Upper lobe of left lung (tissue), 6 donors: ENCODE results near the gene SNX18. TPM values are rescaled to one million over a fixed set of nuclear protein-coding genes. Genes with fewer than 3 reads are reported as not detected.
"Not testable (repeated sequence)": the region's sequence is repeated elsewhere in the genome, so short reads cannot be mapped to it uniquely, and the experiment has no call there.

Experiments used
- ATAC-seq, 2 donors: fragments of 200-7000 bp; cut with Tn5 transposase; one replicate each; pipeline ENCODE4 v1.9.1; 2022; ENCODE audit warnings: mild to moderate bottlenecking in 2 of 2, moderate library complexity in 2 of 2; ENCODE audit not compliant: low FRiP score in 2 of 2
- DNase-seq, 2 donors: peaks; one replicate each; pipeline ENCODE4 v3.0.0-alpha.2; 2019 to 2020
- H3K27ac ChIP-seq, 4 donors: fragments of 200-600 bp; sonication (generic); one replicate each; pipeline ENCODE4 v1.5.1; 2016 to 2019
- H3K27me3 ChIP-seq, 4 donors: fragments of 200-600 bp; sonication (generic); one replicate each; pipeline ENCODE4 v1.5.1; 2017 to 2019
- H3K36me3 ChIP-seq, 4 donors: fragments of 200-600 bp; sonication (generic); one replicate each; pipeline ENCODE4 v1.5.1; 2016 to 2019
- H3K4me1 ChIP-seq, 4 donors: fragments of 200-600 bp; sonication (generic); one replicate each; pipeline ENCODE4 v1.5.1; 2018 to 2019
- H3K4me3 ChIP-seq, 4 donors: fragments of 200-600 bp; sonication (generic); one replicate each; pipeline ENCODE4 v1.5.1; 2017 to 2019; ENCODE audit warnings: mild to moderate bottlenecking in 2 of 4, moderate library complexity in 1 of 4
- H3K9me3 ChIP-seq, 4 donors: fragments of 200-600 bp; sonication (generic); one replicate each; pipeline ENCODE4 v1.5.1; 2018 to 2019
- EP300 ChIP-seq, 4 donors: sonication (generic); formaldehyde crosslinking; IDR thresholded peaks; one replicate each; pipeline ENCODE4 v1.5.1; 2017; ENCODE audit warnings: antibody characterized with exemption in 4 of 4, control low read depth in 2 of 4
- POLR2A ChIP-seq, 4 donors: fragments of 450-650 bp; IDR thresholded peaks; one replicate each; pipeline ENCODE4 v1.5.1; 2016 to 2017; ENCODE audit warnings: antibody characterized with exemption in 4 of 4, mild to moderate bottlenecking in 2 of 4
- POLR2AphosphoS5 ChIP-seq, 2 donors: sonication (generic); formaldehyde crosslinking; IDR thresholded peaks; one replicate each; pipeline ENCODE4 v1.5.1; 2017; ENCODE audit warnings: antibody characterized with exemption in 2 of 2
- WGBS, 2 donors: methylation state at CpG; one replicate each; pipeline ENCODE4 v1.1.5; 2017 to 2018; 5-methylcytosine and 5-hydroxymethylcytosine counted together
- total RNA-seq, 6 donors: library from RNA; depleted of rRNA in 4 of 6; stranded (reverse); fragments of >200 nt in 4 of 6; gene quantifications; one replicate each; pipeline versions ENCODE4 v1.1.0 to v1.2.1, GENCODE V29; 2016 to 2021
- TF ChIP-seq, protein P1 (sequence below), 6 experiments: fragments of 450-650 bp in 4 of 6; fragments of 200-600 bp in 2 of 6; sonication (generic) in 2 of 6; IDR thresholded peaks; one replicate each; pipeline ENCODE4 v1.5.1; 2016 to 2019; ENCODE audit warnings: antibody characterized with exemption in 6 of 6
- donor health status: DM: no; HTN: no; CAD: no; lungs with moderate emphysema.
- donor health status: DM: no; HTN: yes; CAD: no; lungs with severe emphysema.

SNX18 gene
- total RNA-seq, 6 donors from 2014 or later, result 22.4 to 50.2 (median 43.3) TPM

DNA sequence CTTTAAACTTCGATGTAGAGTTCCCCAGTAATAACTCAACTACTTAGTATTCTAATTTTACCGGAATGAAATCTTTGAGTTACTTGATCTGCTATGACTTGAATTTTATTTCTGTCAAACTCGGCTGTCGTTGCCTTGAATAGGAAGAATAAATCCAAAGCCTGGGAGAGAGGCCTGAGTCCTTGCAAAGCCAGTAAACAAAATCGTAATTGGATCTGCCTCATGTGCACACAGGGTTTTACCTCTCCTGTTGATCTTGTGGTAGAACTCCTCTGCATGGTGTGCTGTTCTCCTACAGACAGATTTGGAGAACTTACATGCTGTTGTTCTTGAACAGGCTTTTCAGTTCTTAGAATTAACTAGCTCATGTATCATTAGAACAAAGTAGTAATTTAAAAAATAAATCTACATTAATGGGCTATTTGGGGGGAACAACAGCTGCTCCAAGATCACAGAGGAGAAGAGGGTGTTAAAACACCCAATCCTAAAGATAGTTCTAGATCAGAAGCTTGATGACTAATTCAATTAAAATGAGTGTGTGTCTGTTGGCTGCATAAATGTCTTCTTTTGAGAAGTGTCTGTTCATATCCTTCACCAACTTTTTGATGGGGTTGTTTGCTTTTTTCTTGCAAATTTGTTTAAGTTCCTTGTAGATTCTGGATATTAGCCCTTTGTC is 33.2 kb upstream of the SNX18 start:
- Histone ChIP-seq H3K4me3 (no peak overlapping the region), H3K4me1 (peaks cover 0 to 3% (median 0%) of the 10 kb centered on the region in 4 donors), H3K9me3 (no peaks in the 10 kb centered on the region), H3K36me3 (no peaks in the 10 kb centered on the region), H3K27me3 (no peaks in the 10 kb centered on the region), H3K27ac (no peak overlapping the region)
- whole genome bisulfite sequencing, 2 donors, result 79 to 80% methylated on average over 5 of the region's 5 CpGs
- no peak for DNase-seq
- TF ChIP-seq, protein P1, sequence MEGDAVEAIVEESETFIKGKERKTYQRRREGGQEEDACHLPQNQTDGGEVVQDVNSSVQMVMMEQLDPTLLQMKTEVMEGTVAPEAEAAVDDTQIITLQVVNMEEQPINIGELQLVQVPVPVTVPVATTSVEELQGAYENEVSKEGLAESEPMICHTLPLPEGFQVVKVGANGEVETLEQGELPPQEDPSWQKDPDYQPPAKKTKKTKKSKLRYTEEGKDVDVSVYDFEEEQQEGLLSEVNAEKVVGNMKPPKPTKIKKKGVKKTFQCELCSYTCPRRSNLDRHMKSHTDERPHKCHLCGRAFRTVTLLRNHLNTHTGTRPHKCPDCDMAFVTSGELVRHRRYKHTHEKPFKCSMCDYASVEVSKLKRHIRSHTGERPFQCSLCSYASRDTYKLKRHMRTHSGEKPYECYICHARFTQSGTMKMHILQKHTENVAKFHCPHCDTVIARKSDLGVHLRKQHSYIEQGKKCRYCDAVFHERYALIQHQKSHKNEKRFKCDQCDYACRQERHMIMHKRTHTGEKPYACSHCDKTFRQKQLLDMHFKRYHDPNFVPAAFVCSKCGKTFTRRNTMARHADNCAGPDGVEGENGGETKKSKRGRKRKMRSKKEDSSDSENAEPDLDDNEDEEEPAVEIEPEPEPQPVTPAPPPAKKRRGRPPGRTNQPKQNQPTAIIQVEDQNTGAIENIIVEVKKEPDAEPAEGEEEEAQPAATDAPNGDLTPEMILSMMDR (IDR thresholded peaks at IDR 0.05), result no peak
- TF ChIP-seq EP300 (IDR thresholded peaks at IDR 0.05) (no peak), POLR2AphosphoS5 (IDR thresholded peaks at IDR 0.05) (no peak), POLR2A (IDR thresholded peaks at IDR 0.05) (no peak)
- ATAC-seq, result no peak

DNA sequence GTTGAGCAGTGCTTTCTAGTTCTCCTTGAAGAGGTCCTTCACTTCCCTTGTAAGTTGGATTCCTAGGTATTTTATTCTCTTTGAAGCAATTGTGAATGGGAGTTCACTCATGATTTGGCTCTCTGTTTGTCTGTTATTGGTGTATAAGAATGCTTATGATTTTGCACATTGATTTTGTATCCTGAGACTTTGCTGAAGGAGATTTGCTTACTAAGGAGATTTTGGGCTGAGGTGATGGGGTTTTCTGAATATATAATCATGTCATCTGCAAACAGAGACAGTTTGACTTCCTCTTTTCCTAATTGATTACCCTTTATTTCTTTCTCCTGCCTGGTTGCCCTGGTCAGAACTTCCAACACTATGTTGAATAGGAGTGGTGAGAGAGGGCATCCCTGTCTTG is 31.9 kb upstream of the SNX18 start:
- not testable (repeated sequence) for H3K27ac ChIP-seq, H3K4me1 ChIP-seq, DNase-seq, H3K9me3 ChIP-seq, H3K36me3 ChIP-seq, ATAC-seq, H3K4me3 ChIP-seq, H3K27me3 ChIP-seq

DNA sequence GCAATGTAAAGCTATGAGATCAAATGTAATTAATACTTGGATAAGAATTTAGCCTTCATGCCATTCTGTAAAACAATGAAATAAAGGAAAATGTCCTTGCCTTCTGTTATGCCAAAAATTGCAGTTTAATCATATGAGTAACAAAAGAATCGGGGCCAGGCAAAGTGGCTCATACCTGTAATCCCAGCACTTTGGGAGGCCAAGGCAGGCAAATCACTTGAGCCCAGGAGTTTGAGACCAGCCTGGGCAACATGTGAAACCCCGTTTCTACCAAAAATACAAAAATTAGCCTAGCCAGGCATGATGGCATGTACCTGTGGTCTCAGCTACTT is 27.9 kb upstream of the SNX18 start:
- 47 to 48% methylated on average over 2 of the region's 2 CpGs for WGBS, 2 donors
- H3K27me3 ChIP-seq, ATAC-seq, H3K27ac ChIP-seq, DNase-seq, H3K4me3 ChIP-seq, H3K9me3 ChIP-seq, H3K4me1 ChIP-seq, H3K36me3 ChIP-seq: not testable (repeated sequence)
- TF ChIP-seq, protein P1 (IDR thresholded peaks at IDR 0.05), result peak in 1 of 6 experiments; percentile 9

DNA sequence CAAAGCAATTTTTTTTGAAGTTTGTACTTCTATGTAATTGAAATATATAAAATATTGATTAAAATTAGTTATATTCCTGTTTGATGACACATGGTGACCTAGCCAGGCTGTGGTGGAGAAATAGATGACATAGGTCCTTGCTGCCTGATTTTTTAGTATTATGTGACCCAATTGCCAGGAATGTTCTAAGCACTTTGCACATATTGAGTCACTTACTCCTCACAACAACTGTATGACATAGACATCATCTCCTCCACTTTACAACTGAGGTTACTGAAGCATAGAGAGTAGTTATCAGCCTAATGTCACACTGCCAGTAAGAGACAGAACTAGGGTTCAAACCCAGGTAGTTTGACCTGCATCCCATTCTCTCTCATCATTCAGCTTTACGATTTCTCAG is 26.2 kb upstream of the SNX18 start:
- WGBS, 2 donors, result 100% methylated on average over 1 of the region's 1 CpG
- no peak for ATAC-seq
- Histone ChIP-seq H3K9me3 (no peaks in the 10 kb centered on the region), H3K4me1 (peaks cover 0 to 3% (median 0%) of the 10 kb centered on the region in 4 donors), H3K27ac (no peak overlapping the region), H3K27me3 (no peaks in the 10 kb centered on the region), H3K4me3 (no peak overlapping the region), H3K36me3 (no peaks in the 10 kb centered on the region)
- no peak for TF ChIP-seq EP300 (IDR thresholded peaks at IDR 0.05)
- DNase-seq, result no peak

DNA sequence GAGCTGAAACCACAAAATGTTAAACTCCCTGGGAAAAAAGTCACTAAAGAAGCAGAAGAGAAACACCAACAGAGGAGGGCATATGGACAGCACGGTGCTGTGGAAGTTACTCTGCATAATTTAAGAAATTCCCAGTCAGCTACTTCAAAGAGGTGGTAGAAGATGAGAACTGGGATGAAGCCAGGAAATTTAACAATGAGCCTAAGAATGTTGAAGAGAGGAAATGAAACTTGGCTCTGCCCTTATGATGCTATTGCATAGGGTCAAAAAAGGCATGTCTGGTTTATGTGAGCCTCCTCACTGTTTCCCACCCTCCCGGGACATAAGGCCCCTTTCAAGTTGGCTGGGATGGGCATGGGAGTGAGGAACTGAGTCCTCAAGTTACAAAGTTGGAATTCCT is 25.4 kb upstream of the SNX18 start:
- H3K36me3 ChIP-seq, result no peaks in the 10 kb centered on the region
- H3K4me1 ChIP-seq, result peaks cover 0 to 3% (median 0%) of the 10 kb centered on the region in 4 donors
- no peaks in the 10 kb centered on the region for H3K9me3 ChIP-seq
- no peak overlapping the region for H3K4me3 ChIP-seq
- WGBS, 2 donors, result 34 to 63% methylated on average over 2 of the region's 2 CpGs
- DNase-seq (no peak), ATAC-seq (peak in 1 of 2 donors; percentile 47)
- TF ChIP-seq POLR2AphosphoS5 (IDR thresholded peaks at IDR 0.05), result no peak
- no peak for TF ChIP-seq POLR2A (IDR thresholded peaks at IDR 0.05)
- TF ChIP-seq EP300 (IDR thresholded peaks at IDR 0.05), result no peak
- TF ChIP-seq, protein P1 (IDR thresholded peaks at IDR 0.05), result no peak
- H3K27ac ChIP-seq, result no peak overlapping the region
- no peaks in the 10 kb centered on the region for H3K27me3 ChIP-seq

DNA sequence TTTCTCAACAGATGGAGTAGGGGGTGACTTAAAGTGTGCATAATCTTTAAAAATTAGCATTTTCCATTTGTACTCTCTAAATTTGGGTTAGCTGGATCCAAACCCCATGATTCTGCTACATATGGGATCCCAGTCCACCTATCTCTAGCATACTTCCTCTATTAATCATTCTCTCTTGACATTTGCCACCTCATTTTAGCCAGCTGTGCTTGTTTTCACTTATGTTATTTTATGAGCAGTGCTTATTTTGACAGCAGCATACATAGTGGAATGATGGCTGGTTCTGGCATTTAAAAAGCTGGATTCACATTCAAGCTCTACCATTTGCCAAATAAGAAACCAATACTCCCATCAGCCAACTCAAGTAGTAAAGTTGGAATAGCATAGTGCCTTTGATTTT is 22.5 kb upstream of the SNX18 start:
- no peak overlapping the region for H3K4me3 ChIP-seq
- H3K9me3 ChIP-seq, result peaks cover 0 to 12% (median 0%) of the 10 kb centered on the region in 4 donors
- no peaks in the 10 kb centered on the region for H3K36me3 ChIP-seq
- H3K4me1 ChIP-seq, result no peaks in the 10 kb centered on the region
- H3K27me3 ChIP-seq, result no peaks in the 10 kb centered on the region
- no peak overlapping the region for H3K27ac ChIP-seq
- DNase-seq, result no peak
- TF ChIP-seq POLR2A (IDR thresholded peaks at IDR 0.05), result no peak
- TF ChIP-seq EP300 (IDR thresholded peaks at IDR 0.05), result no peak
- TF ChIP-seq, protein P1 (IDR thresholded peaks at IDR 0.05), result no peak
- no peak for TF ChIP-seq POLR2AphosphoS5 (IDR thresholded peaks at IDR 0.05)
- no peak for ATAC-seq
